Brain microvascular endothelial cell (primary cell): ENCODE measurements around the gene PRDM16.

ENCODE experiments used
- DNase-seq: peaks from one replicate; pipeline ENCODE4 v3.0.0-alpha.2; 2020
- H3K27ac ChIP-seq: fragments of 250-450 bp; sonication (Bioruptor Pico); 2 replicates; pipeline ENCODE4 v1.5.1; 2020; ENCODE audit warnings: mild to moderate bottlenecking, moderate library complexity
- H3K27me3 ChIP-seq: fragments of 250-450 bp; sonication (Bioruptor Pico); replicated peaks from 2 replicates; pipeline ENCODE4 v1.5.1; 2020; ENCODE audit warnings: mild to moderate bottlenecking
- H3K36me3 ChIP-seq: fragments of 250-450 bp; sonication (Bioruptor Pico); replicated peaks from 2 replicates; pipeline ENCODE4 v1.5.1; 2020; ENCODE audit warnings: mild to moderate bottlenecking
- H3K4me3 ChIP-seq: 2 replicates; pipeline ENCODE4 v1.5.1; 2011; ENCODE audit warnings: low read depth, mild to moderate bottlenecking, control low read depth, low read length, moderate library complexity
- CTCF ChIP-seq: IDR thresholded peaks from 2 replicates; pipeline ENCODE4 v1.5.1; 2011; ENCODE audit warnings: low read depth, mild to moderate bottlenecking, moderate library complexity, low read length, control low read depth, inconsistent platforms; ENCODE audit errors: missing control alignments
- in situ Hi-C: cut with HindIII; loops from 2 replicates; pipeline ENCODE4 v1.10.0; 2017; ENCODE audit warnings: low sequenced_read_pairs, low pct_ligation_motif_present

Gene PRDM16

DNA sequence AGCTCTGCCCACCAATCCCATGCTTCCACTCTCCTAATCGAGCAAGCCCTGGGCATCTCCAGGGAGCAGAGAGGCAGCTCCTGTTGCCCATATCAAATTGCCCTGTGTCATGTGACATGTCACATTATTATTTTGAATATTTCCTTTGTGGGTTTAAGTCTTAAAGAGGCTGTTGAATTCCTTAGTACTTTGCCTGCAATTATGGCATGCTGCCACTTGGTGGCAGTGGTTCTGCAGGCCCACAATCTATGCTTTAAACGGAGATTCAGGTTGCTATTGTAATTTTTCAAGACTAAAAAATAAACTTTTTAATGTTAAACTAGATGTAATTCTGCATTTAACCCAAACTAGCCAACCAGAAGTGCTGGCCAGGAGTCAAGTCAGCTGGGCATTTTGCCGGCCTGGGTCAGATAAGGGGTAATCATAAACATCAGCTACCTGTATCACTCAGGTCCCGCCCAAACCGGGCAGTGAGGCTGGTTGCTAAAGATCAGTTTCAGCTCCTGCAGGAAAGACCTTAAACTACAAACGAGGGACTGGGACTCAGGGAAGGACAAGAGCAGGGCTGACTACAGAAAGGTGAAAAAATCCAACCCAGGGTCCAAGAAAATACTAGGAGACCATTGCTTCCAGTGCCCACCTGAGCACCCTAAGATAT lies 348.2 kb downstream of the PRDM16 start:
- H3K4me3 ChIP-seq: no peak overlapping the region
- in situ Hi-C loops: loop anchor here (25.0 kb wide), 1 partner anchor 355 kb away; the partner anchor contains the start of gene PRDM16
- no peaks in the 10 kb centered on the region for H3K36me3 ChIP-seq
- DNase-seq: no peak
- H3K27me3 ChIP-seq: no peaks in the 10 kb centered on the region
- peak; percentile 57 for TF ChIP-seq CTCF
- no peak overlapping the region for H3K27ac ChIP-seq

GRCh38 chr1:3417934-3418333 lies 348.9 kb downstream of the PRDM16 start:
- in situ Hi-C loops: loop anchor here (25.0 kb wide), 1 partner anchor 356 kb away; the partner anchor contains the start of gene PRDM16
- H3K36me3 ChIP-seq: no peaks in the 10 kb centered on the region
- TF ChIP-seq CTCF: no peak
- H3K27me3 ChIP-seq: no peaks in the 10 kb centered on the region
- H3K4me3 ChIP-seq: no peak overlapping the region
- H3K27ac ChIP-seq: no peak overlapping the region
- DNase-seq: no peak

DNA sequence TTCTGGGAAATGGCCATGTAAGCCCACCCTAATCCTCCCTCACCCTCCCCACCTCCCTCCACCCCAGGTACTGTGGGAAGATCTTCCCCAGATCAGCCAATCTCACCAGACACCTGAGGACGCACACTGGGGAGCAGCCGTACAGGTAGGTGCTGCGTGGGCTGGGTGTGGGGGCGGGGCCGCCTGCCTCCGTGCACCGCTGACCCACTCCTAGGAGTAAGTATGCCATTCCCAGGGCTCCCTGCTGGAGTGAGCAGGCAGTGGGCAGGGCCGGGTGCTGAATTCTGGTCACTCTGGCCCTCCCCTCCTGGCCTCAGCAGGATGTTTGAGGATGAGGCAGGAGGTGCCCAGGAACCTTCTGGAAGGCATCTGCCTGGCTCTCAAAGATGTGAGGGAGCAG lies 349.6 kb downstream of the PRDM16 start:
- H3K27me3 ChIP-seq: no peaks in the 10 kb centered on the region
- no peak overlapping the region for H3K27ac ChIP-seq
- no peaks in the 10 kb centered on the region for H3K36me3 ChIP-seq
- no peak for TF ChIP-seq CTCF
- no peak overlapping the region for H3K4me3 ChIP-seq
- in situ Hi-C loops: loop anchor here (25.0 kb wide), 1 partner anchor 356 kb away; the partner anchor contains the start of gene PRDM16
- no peak for DNase-seq

DNA sequence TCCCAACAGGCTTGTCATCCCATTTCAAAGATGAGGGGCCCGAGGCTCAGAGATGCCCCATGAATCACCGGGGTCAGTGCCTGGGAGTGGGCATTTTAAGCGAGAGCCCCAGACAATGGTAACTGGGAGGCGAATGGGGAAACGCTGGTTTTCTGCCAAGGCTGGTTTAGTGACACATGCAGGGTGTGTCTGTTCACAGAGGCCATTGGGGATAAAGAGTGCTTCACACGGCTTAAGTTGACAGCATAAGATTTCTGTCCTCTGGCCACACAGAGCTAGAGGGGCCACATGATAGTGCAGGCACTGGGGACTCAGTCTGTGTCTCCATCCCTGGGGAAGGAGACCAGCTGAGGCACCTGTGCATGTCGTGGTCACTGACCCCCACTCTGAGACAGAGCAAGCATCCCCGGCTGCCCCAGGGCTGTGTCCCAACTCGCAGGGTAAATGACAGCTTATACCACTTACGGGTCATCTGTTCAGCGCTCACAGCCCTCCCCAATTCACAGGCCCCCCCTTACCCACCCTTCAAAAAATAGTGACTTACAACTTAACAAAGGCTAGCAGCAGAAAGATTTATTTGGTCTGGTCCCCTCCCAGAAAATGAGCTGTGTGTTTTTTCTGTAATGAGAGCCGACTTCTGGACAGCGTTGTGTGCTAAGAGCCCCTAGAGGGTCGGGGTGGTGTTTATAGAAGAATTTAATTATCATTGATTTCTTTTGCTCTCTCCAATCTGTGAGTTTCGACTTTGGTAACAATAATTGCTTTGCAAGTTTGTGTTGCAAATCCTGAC lies 350.6 kb downstream of the PRDM16 start:
- TF ChIP-seq CTCF: no peak
- in situ Hi-C loops: loop anchor here (25.0 kb wide), 1 partner anchor 357 kb away; the partner anchor contains the start of gene PRDM16
- H3K27me3 ChIP-seq: no peaks in the 10 kb centered on the region
- no peak overlapping the region for H3K4me3 ChIP-seq
- H3K27ac ChIP-seq: no peak overlapping the region
- no peaks in the 10 kb centered on the region for H3K36me3 ChIP-seq
- no peak for DNase-seq

- Histone ChIP-seq H3K27ac (no peak overlapping the region), H3K27me3 (no peaks in the 10 kb centered on the region), H3K4me3 (no peak overlapping the region), H3K36me3 (no peaks in the 10 kb centered on the region)
- in situ Hi-C loops: loop anchor here (25.0 kb wide), 1 partner anchor 358 kb away; the partner anchor contains the start of gene PRDM16
- no peak for DNase-seq
- no peak for TF ChIP-seq CTCF
Measured at GRCh38 chr1:3420218-3420951, 351.4 kb downstream of the PRDM16 start.
